K562 (cell line): ENCODE data around the gene LAMA1. TPM values are rescaled to one million over a fixed set of nuclear protein-coding genes. Genes with fewer than 3 reads are reported as not detected.

Experiments
- ATF7 ChIP-seq: fragments of 450-650 bp; IDR thresholded peaks from 2 replicates; pipeline ENCODE4 v1.7.1; 2014; ENCODE audit warnings: mild to moderate bottlenecking, moderate library complexity
- FOXM1 ChIP-seq, 2 experiments: fragments of 450-650 bp in 1 of 2; sonication (generic) in 1 of 2; formaldehyde crosslinking in 1 of 2; IDR thresholded peaks; 2 replicates each; pipeline versions ENCODE4 v1.6.1 to v1.9.0; 2017 to 2022; ENCODE audit warnings: low read depth in 2 of 2, mild to moderate bottlenecking in 2 of 2, missing genetic modification reagents in 1 of 2, moderate library complexity in 1 of 2
- FOXO4 ChIP-seq: fragments of 450-650 bp; formaldehyde crosslinking; IDR thresholded peaks from 2 replicates; pipeline ENCODE4 v1.4.0; 2020; ENCODE audit warnings: mild to moderate bottlenecking, moderate library complexity
- GTF2A2 ChIP-seq: IDR thresholded peaks from 2 replicates; pipeline ENCODE4 v1.6.1; 2016; ENCODE audit warnings: mild to moderate bottlenecking, missing genetic modification characterization, missing compliant biosample characterization
- GTF2B ChIP-seq: IDR thresholded peaks from 2 replicates; pipeline ENCODE4 v1.6.1; 2011; ENCODE audit not compliant: insufficient read length; ENCODE audit errors: extremely low read depth
- HMG20A ChIP-seq: fragments of 450-650 bp; formaldehyde crosslinking; conservative IDR thresholded peaks from 2 replicates; pipeline ENCODE4 v1.4.0; 2020; ENCODE audit warnings: mild to moderate bottlenecking, mixed read lengths
- JUND ChIP-seq, 2 experiments: IDR thresholded peaks; 2 replicates in 1 of 2; 3 replicates in 1 of 2; pipeline ENCODE4 v1.6.1; 2011; ENCODE audit warnings: borderline replicate concordance in 2 of 2, low read depth in 2 of 2, low read length in 2 of 2, improper control_type of control experiment in 1 of 2, missing biosample characterization in 1 of 2, missing genetic modification characterization in 1 of 2, missing genetic modification reagents in 1 of 2
- NR1H2 ChIP-seq: sonication (generic); formaldehyde crosslinking; IDR thresholded peaks from 2 replicates; pipeline ENCODE4 v1.4.0; 2020; ENCODE audit warnings: mild to moderate bottlenecking, missing genetic modification reagents
- PBX2 ChIP-seq, 2 experiments: IDR thresholded peaks in 1 of 2; conservative IDR thresholded peaks in 1 of 2; 2 replicates each; pipeline ENCODE4 v1.6.1; 2016; ENCODE audit warnings: low read depth in 2 of 2, mild to moderate bottlenecking in 1 of 2, missing compliant biosample characterization in 1 of 2, missing genetic modification characterization in 1 of 2, moderate library complexity in 1 of 2
- PCBP1 ChIP-seq: fragments of 200-400 bp; formaldehyde crosslinking; IDR thresholded peaks from 2 replicates; pipeline ENCODE4 v1.6.1; 2018; ENCODE audit warnings: mild to moderate bottlenecking, low read depth, low read length; ENCODE audit not compliant: poor library complexity, severe bottlenecking
- RBFOX2 ChIP-seq: fragments of 200-400 bp; formaldehyde crosslinking; IDR thresholded peaks from 2 replicates; pipeline ENCODE4 v1.6.1; 2017; ENCODE audit warnings: low read depth, mild to moderate bottlenecking, low read length, moderate library complexity
- RERE ChIP-seq: sonication (generic); formaldehyde crosslinking; IDR thresholded peaks from 2 replicates; pipeline ENCODE4 v1.8.0; 2023; ENCODE audit warnings: missing genetic modification reagents, mild to moderate bottlenecking, borderline replicate concordance
- TBP ChIP-seq: optimal IDR thresholded peaks from 2 replicates; pipeline ENCODE3; 2011; ENCODE audit warnings: low read depth, low read length, improper control_type of control experiment
- ZBTB17 ChIP-seq: fragments of 450-650 bp; formaldehyde crosslinking; IDR thresholded peaks from 2 replicates; pipeline ENCODE4 v1.4.0; 2020; ENCODE audit warnings: mild to moderate bottlenecking
- ZNF583 ChIP-seq: fragments of 250-450 bp; sonication (Bioruptor Pico); IDR thresholded peaks from 2 replicates; pipeline ENCODE4 v1.4.0; 2020
- polyA plus RNA-seq, 8 experiments: library from polyadenylated mRNA; depleted of rRNA in 4 of 8; stranded (reverse) in 5 of 8; unstranded in 3 of 8; fragments of >200 nt; fragmentation: Nextera tagmentation in 2 of 8; fragmentation: Illumina TruSeq in 1 of 8; extraction: Ambion mirVana in 2 of 8; extraction: Trizol in 1 of 8; gene quantifications; 2 replicates each; pipeline versions ENCODE4 v1.2.1 to v1.2.3, GENCODE V29; 2011 to 2014; ENCODE audit warnings: inconsistent platforms in 1 of 8, missing spikeins in 1 of 8
- total RNA-seq, 7 experiments: library from RNA; depleted of rRNA in 6 of 7; stranded (reverse); fragments of >200 nt in 6 of 7; fragmentation: Illumina TruSeq in 2 of 7; extraction: Trizol in 2 of 7; gene quantifications; 2 replicates each; pipeline versions ENCODE4 v1.2.1 to v1.2.3, GENCODE V29; 2011 to 2021; ENCODE audit warnings: low replicate concordance in 1 of 7

The LAMA1 gene
- total and polyA plus RNA-seq, 9 of the 15 experiments (the other 6 are each of a cell fraction or from before 2014, with no cell fraction given) = 0.04 TPM; not detected in 8

DNA sequence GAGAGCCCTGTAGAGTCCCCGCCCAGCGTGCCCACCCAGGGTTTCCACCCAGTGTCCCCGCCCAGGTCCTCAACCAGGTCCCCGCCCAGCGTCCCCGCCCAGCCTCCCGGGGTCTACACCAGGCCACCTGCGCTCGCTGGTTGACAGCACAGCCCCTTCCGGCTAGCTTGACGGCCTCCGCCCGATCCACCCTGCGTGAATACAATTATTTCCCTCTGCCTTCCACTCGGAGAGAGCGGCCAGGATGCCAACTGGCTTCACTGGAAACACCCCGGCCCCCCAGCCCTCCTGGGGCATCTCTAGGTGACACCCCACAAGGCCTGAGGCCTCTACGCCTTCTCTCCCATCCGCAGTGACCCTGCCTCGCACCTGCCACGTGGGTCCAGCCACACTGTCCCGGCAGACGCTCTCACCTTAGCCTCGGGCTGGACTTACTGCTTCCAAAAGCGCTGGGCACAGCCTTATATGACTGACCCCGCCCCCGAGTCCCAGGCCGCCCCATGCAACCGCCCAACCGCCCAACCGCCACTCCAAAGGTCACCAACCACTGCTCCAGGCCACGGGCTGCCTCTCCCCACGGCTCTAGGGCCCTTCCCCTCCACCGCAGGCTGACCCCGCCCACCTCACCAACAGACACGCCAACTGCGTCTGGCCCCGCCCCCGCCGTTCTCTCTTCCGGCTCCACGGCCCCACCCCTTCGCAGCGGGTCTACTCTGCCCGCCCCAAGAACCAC lies 188.1 kb downstream of the LAMA1 start (continued):
- peak; percentile 37; the same call in 1 of the 2 replicates for TF ChIP-seq FOXM1 (IDR thresholded peaks at IDR 0.05; ENCODE audit: low read depth)
- TF ChIP-seq FOXM1 (CRISPR knock-in tag; IDR thresholded peaks at IDR 0.05; ENCODE audit: low read depth) = no peak
- no peak for TF ChIP-seq RERE (CRISPR knock-in tag)
- TF ChIP-seq HMG20A (CRISPR knock-in tag) = no peak
- no peak for TF ChIP-seq PCBP1
- TF ChIP-seq GTF2B = no peak
- peak; percentile 64 for TF ChIP-seq TBP
- peak; percentile 88 for TF ChIP-seq ZBTB17 (CRISPR knock-in tag)
- TF ChIP-seq JUND (IDR thresholded peaks at IDR 0.05; ENCODE audit: borderline replicate concordance, low read depth, low read length) = no peak
- peak; percentile 17; the same call in 1 of the 3 replicates for TF ChIP-seq JUND (tag; IDR thresholded peaks at IDR 0.05; ENCODE audit: borderline replicate concordance, low read depth, low read length)
- TF ChIP-seq PBX2 (CRISPR knock-in tag; IDR thresholded peaks at IDR 0.05; ENCODE audit: low read depth) = no peak
- TF ChIP-seq PBX2 (tag; conservative IDR thresholded peaks at IDR 0.05; ENCODE audit: low read depth) = no peak
- TF ChIP-seq FOXO4 = no peak
- no peak for TF ChIP-seq NR1H2 (CRISPR knock-in tag)
- peak; percentile 35; the same call in 1 of the 2 replicates for TF ChIP-seq GTF2A2 (tag)
- 0 out of 2 replicates have a peak, but pooled peaks have one; percentile 33 for TF ChIP-seq ZNF583
- peak; percentile 39; the same call in 1 of the 2 replicates for TF ChIP-seq ATF7
- TF ChIP-seq RBFOX2 = peak; percentile 88
